Osteocyte (in vitro differentiated cells): Measurements from ENCODE around the gene SEPTIN2. TPM values are rescaled to one million over a fixed set of nuclear protein-coding genes. Genes with fewer than 3 reads are reported as not detected.
"Not testable (repeated sequence)": the region's sequence is repeated elsewhere in the genome, so short reads cannot be mapped to it uniquely, and the experiment has no call there.

ENCODE experiments used
- DNase-seq: peaks from one replicate; pipeline ENCODE4 v3.0.0; 2021; ENCODE audit warnings: mixed read lengths; ENCODE audit not compliant: unreplicated experiment; ENCODE audit errors: extremely low spot score
- H3K27ac Mint-ChIP-seq: one replicate; pipeline ENCODE4 v1.8.0; 2021; ENCODE audit warnings: mild to moderate bottlenecking, mixed read lengths; ENCODE audit not compliant: unreplicated experiment
- H3K27me3 Mint-ChIP-seq: one replicate; pipeline ENCODE4 v1.8.0; 2021; ENCODE audit warnings: mixed read lengths; ENCODE audit not compliant: unreplicated experiment
- H3K36me3 Mint-ChIP-seq: one replicate; pipeline ENCODE4 v1.8.0; 2021; ENCODE audit warnings: mixed read lengths; ENCODE audit not compliant: unreplicated experiment
- H3K4me1 Mint-ChIP-seq: one replicate; pipeline ENCODE4 v1.8.0; 2021; ENCODE audit warnings: mixed read lengths; ENCODE audit not compliant: unreplicated experiment
- H3K4me3 Mint-ChIP-seq: one replicate; pipeline ENCODE4 v1.8.0; 2021; ENCODE audit warnings: mild to moderate bottlenecking, moderate library complexity, mixed read lengths; ENCODE audit not compliant: unreplicated experiment
- H3K9me3 Mint-ChIP-seq: one replicate; pipeline ENCODE4 v1.8.0; 2021; ENCODE audit warnings: mixed read lengths; ENCODE audit not compliant: unreplicated experiment
- total RNA-seq: library from RNA; stranded (reverse); gene quantifications from 2 replicates; pipeline ENCODE4 v1.2.1, GENCODE V29; 2021
- TF ChIP-seq, protein P1 (sequence below): fragments of 200-600 bp; sonication (generic); IDR thresholded peaks from 2 replicates; pipeline ENCODE4 v1.5.0; 2021; ENCODE audit warnings: antibody characterized with exemption, mild to moderate bottlenecking, moderate library complexity

Gene SEPTIN2
- total RNA-seq, 1 donor from 2014 or later = 547 TPM

GRCh38 chr2:241379481-241380480 lies 64.1 kb downstream of the SEPTIN2 start:
- TF ChIP-seq, protein P1, sequence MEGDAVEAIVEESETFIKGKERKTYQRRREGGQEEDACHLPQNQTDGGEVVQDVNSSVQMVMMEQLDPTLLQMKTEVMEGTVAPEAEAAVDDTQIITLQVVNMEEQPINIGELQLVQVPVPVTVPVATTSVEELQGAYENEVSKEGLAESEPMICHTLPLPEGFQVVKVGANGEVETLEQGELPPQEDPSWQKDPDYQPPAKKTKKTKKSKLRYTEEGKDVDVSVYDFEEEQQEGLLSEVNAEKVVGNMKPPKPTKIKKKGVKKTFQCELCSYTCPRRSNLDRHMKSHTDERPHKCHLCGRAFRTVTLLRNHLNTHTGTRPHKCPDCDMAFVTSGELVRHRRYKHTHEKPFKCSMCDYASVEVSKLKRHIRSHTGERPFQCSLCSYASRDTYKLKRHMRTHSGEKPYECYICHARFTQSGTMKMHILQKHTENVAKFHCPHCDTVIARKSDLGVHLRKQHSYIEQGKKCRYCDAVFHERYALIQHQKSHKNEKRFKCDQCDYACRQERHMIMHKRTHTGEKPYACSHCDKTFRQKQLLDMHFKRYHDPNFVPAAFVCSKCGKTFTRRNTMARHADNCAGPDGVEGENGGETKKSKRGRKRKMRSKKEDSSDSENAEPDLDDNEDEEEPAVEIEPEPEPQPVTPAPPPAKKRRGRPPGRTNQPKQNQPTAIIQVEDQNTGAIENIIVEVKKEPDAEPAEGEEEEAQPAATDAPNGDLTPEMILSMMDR = no peak
- Mint-ChIP-seq H3K4me3 (peak overlapping the region; percentile 23), H3K27me3 (no peaks in the 10 kb centered on the region), H3K27ac (peak overlapping the region; percentile 91), H3K36me3 (peaks cover 28% of the 10 kb centered on the region), H3K4me1 (peaks cover 72% of the 10 kb centered on the region), H3K9me3 (no peaks in the 10 kb centered on the region)
- no peak for DNase-seq

- Mint-ChIP-seq H3K27me3 (no peaks in the 10 kb centered on the region), H3K36me3 (peaks cover 15% of the 10 kb centered on the region), H3K4me1 (peaks cover 70% of the 10 kb centered on the region), H3K27ac (peak overlapping the region; percentile 88), H3K9me3 (no peaks in the 10 kb centered on the region), H3K4me3 (no peak overlapping the region)
- DNase-seq = no peak
- TF ChIP-seq, protein P1 = no peak
Observed at GRCh38 chr2:241381872-241382271, 66.1 kb downstream of the SEPTIN2 start.

GRCh38 chr2:241385450-241385849 lies 69.7 kb downstream of the SEPTIN2 start:
- H3K27me3 Mint-ChIP-seq, H3K27ac Mint-ChIP-seq, DNase-seq, H3K9me3 Mint-ChIP-seq, H3K4me3 Mint-ChIP-seq: not testable (repeated sequence)
- peaks cover 25% of the 10 kb centered on the region for H3K36me3 Mint-ChIP-seq
- H3K4me1 Mint-ChIP-seq = peaks cover 47% of the 10 kb centered on the region

GRCh38 chr2:241386519-241386918 lies 70.8 kb downstream of the SEPTIN2 start:
- H3K36me3 Mint-ChIP-seq = peaks cover 25% of the 10 kb centered on the region
- peaks cover 37% of the 10 kb centered on the region for H3K4me1 Mint-ChIP-seq
- H3K4me3 Mint-ChIP-seq = no peak overlapping the region
- peak overlapping the region; percentile 8 for H3K27ac Mint-ChIP-seq
- TF ChIP-seq, protein P1 = no peak
- no peak for DNase-seq
- no peaks in the 10 kb centered on the region for H3K9me3 Mint-ChIP-seq
- no peaks in the 10 kb centered on the region for H3K27me3 Mint-ChIP-seq

- peaks cover 18% of the 10 kb centered on the region for H3K36me3 Mint-ChIP-seq
- H3K4me1 Mint-ChIP-seq = peaks cover 9% of the 10 kb centered on the region
- H3K9me3 Mint-ChIP-seq = no peaks in the 10 kb centered on the region
- H3K4me3 Mint-ChIP-seq = no peak overlapping the region
- no peak for DNase-seq
- H3K27me3 Mint-ChIP-seq = no peaks in the 10 kb centered on the region
- H3K27ac Mint-ChIP-seq = no peak overlapping the region
- TF ChIP-seq, protein P1 = no peak
Observed at GRCh38 chr2:241389697-241390096, 74.0 kb downstream of the SEPTIN2 start.
